MM.1S (cell line): ENCODE measurements around the gene CRP.

ENCODE experiments used
- CTCF ChIP-seq: fragments of 300-600 bp; sonication (generic); IDR thresholded peaks from 2 replicates; pipeline ENCODE4 v1.5.1; 2016; ENCODE audit warnings: antibody characterized with exemption, low read length, mixed read lengths
- EZH2 ChIP-seq: fragments of 300-600 bp; sonication (generic); optimal IDR thresholded peaks from 2 replicates; pipeline ENCODE3; 2017; ENCODE audit warnings: low read depth, mild to moderate bottlenecking, antibody characterized with exemption, low read length, mixed read lengths
- EZH2phosphoT487 ChIP-seq: fragments of 300-600 bp; sonication (generic); IDR thresholded peaks from 2 replicates; pipeline ENCODE4 v1.6.1; 2018; ENCODE audit warnings: antibody characterized with exemption, low read length

GRCh38 chr1:159678939-159679338, 35.5 kb downstream of the CRP start:
- TF ChIP-seq CTCF (no peak), EZH2phosphoT487 (no peak), EZH2 (no peak)
